GM18951 (cell line): Measurements from ENCODE around the gene ENC1.

ENCODE experiments used
- POLR2A ChIP-seq: IDR thresholded peaks from 4 replicates; pipeline ENCODE4 v1.6.1; 2011; ENCODE audit warnings: mild to moderate bottlenecking; ENCODE audit not compliant: insufficient read length, insufficient read depth; ENCODE audit errors: extremely low read depth
- in situ Hi-C: fragments of 300-500 bp; cut with MboI; formaldehyde crosslinking; loops from one replicate; pipeline ENCODE4 v1.12.0; 2022; ENCODE audit warnings: low sequenced_read_pairs, mixed read lengths, inconsistent platforms; ENCODE audit not compliant: unreplicated experiment

ENC1 gene

DNA sequence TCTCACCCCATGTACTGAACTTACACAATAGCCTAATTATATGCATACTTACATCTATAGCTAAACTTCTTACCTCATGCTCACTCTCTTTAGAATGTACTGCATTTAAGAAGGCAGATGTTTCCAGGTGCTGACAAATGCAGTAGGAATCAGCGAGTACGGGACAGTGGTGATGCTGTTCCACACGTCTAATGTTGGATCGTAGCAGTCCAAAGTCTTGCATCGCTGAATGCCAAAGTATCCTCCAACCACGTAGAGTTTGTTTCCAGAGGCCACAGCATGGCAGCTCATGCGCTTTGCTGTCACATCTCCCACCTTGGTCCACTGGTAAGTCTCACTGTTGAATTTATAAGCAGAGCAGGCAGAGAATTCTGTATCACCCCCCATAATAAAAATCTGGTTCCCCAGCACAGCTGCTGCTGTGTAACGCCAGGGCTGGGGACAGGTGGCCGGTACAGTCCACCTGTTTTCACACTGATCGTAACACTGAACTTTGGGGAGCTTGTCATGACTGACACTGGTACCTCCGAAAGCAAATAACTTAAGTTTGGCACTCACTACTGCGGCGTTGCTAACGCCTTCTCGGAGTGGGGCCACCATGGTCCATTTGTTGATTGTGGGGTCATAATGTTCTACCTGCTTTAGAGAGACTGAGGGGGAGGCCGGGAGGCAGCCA lies 5.8 kb downstream of the ENC1 start:
- no peak for TF ChIP-seq POLR2A
- in situ Hi-C loops, result loop anchor here (25.0 kb wide), 1 partner anchor 597 kb away; no protein-coding TSS in a partner anchor

DNA sequence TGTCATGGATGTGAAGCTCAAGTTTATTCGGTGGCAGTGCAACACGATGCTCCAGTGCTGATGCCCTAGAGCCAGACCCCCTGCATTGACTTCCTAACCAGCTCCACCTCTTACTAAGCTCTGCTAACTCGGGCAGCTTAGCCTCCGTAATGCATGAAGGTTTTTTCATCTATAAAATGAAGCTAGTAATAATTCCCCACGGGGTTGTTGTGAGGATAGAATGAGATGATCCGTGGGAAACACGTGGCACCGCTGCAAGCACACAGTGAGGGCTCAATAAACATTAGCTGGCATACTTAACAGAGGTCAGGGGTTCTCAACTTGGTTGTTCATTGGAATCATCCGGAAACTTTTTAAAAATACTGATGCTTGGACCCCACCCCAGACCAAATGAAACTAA lies 6.8 kb downstream of the ENC1 start:
- no peak for TF ChIP-seq POLR2A
- in situ Hi-C loops, result loop anchor here (25.0 kb wide), 1 partner anchor 596 kb away; no protein-coding TSS in a partner anchor

DNA sequence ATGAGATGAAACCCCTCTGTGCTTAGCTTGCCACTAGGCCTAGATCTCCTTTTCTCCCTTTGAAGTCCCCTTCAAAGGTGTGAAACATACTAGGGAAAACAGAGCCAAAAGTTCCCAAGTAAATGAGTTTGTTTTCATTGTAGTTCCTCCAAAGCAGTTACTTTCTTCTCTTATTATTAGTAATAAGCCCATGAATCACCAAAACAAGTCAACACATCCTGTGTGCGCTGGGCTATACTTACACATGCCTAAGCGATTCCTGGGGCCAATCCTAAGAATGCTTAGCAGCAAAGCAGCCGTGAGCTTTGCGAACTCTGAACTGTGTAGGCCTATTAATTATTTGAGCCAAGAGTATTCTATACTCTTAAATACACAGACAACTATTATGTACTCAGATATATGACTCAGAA lies 7.6 kb downstream of the ENC1 start:
- in situ Hi-C loops, result loop anchor here (25.0 kb wide), 1 partner anchor 596 kb away; no protein-coding TSS in a partner anchor
- TF ChIP-seq POLR2A, result no peak

DNA sequence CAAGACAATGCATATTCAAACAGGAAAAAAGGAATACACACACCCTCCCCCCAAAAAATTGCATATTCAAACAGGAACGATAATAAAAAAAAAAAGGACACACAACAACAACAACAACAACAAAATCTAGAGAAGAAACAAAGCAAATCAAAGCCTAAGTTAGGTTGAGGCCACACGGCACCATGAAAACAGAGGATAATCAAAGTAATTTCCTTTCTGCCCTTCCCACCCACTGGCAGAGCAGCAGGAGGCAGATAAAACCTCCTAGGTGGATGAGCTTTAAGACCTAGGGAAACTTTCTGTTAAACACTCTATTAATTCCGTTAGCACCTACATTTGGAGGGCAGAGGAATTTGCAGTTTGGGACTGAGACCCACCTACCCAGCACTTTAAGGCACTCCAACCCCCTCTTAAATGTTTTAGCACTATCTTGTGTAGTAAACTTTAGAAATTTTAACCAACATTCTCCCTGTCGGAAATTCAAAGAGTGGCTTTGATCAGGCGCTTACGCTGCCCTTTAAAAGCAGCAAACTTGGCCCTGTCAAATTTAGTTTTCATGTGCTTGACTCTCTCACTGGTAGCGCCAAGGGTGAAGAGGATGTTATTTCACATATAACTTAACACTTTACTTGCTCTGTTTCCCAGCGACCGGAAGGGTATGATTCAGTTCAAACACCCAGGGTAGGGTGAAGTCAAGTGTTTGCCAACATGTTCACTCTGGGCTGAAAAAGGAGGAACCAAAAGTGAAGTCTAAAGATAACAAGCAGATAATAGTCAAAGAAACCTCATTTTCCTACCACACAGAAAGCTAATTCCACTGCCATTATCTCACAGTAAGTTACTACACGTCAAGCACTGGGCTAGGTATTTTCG lies 9.2 kb downstream of the ENC1 start:
- TF ChIP-seq POLR2A, result no peak
- in situ Hi-C loops, result loop anchor here (25.0 kb wide), 1 partner anchor 594 kb away; no protein-coding TSS in a partner anchor

DNA sequence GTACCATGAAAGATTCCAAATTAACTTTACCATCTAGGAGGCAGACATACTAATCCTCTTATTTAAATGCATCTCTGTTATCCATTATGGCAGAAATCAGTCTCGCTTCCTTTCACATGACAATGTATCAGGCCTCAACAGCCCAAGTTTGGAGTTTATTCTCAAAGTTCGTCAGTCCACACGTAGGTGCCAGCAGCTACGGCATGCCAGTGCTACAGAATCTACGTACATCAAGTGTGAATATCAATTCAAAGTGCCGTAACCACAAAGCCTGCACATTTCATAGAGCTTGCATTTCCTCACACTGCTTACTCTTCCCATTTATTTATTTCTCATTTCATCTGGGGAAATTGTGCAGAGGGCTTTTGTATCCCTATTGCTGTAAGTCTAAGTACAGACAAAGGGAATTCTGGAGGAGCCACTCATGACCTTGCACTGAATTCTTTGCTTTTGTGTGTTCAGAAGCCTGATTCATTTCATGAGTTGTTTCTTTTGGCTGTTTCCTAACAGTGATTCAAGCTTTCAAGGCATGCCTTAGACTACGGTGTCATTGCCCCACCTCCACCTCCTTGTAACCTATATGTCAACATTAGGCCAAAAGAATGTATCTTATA lies 10.0 kb downstream of the ENC1 start:
- TF ChIP-seq POLR2A, result no peak
- in situ Hi-C loops, result loop anchor here (25.0 kb wide), 1 partner anchor 593 kb away; no protein-coding TSS in a partner anchor

DNA sequence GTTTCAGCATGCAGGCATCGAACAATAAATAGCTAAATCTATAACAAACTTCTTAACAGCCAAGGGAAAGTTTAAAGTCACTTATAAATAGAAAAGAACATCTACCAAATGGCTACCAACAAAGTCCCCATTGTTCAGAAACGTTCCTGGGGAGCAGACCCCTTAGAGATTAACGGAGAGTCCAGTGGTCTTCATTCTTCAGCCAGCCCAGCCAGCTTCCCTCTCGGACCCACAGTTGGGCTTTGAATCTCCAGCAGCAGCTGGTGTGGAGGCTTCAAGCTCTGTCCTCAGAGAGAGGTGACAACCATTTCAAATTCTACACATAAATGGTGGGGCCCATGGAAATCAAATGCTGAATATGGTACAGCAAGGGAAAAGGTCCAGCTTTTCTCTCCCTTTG lies 11.2 kb downstream of the ENC1 start:
- in situ Hi-C loops, result loop anchor here (25.0 kb wide), 1 partner anchor 592 kb away; no protein-coding TSS in a partner anchor
- TF ChIP-seq POLR2A, result no peak

DNA sequence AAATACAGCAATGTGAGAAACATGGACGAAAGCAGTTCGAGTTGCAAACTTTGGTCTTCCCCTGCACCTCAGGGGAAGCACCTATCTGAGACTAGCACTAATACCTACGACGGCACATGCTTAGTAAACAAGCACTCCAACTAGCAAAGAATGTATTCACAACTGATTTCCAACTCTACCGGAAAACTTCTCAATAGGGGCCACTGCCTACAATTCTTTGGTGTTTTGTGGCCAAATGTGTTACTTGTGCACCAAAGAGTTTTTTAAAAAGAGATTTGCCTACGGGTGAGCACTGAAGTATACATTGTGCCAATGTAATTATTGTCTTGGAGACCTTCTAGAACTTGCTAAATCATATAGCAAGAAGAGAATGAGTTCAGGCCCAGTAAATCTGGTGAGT lies 12.2 kb downstream of the ENC1 start:
- in situ Hi-C loops, result loop anchor here (25.0 kb wide), 1 partner anchor 591 kb away; no protein-coding TSS in a partner anchor
- no peak for TF ChIP-seq POLR2A

DNA sequence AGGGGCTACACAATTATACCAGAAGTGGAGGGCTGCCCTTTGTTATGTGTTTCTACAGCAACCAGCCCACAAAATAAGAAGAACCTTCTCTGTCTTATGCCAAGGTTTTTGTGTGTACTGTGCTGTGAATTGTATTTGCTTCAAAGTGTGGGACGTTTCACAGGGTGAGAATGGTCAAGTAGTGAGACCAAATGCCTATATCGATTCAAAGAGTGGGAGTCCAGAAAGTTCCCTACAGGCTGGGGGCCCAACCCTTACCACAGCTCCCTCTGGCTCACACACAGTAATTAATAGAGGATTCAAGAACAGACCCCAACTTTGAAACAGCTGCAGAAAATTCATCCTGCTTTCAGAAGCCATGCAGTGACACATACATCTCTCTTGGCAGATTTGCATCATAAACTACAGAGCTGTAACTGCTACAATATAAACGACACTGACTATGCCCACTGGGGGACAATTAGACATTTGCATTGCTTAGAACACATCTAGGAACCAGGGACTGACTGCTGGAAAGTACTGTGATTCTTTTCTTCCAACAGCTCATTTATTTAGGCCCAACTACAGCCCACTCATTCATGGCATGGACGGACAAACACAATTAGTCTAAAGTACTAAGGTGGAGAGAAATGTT lies 12.8 kb downstream of the ENC1 start:
- TF ChIP-seq POLR2A, result no peak
- in situ Hi-C loops, result loop anchor here (25.0 kb wide), 1 partner anchor 590 kb away; no protein-coding TSS in a partner anchor

DNA sequence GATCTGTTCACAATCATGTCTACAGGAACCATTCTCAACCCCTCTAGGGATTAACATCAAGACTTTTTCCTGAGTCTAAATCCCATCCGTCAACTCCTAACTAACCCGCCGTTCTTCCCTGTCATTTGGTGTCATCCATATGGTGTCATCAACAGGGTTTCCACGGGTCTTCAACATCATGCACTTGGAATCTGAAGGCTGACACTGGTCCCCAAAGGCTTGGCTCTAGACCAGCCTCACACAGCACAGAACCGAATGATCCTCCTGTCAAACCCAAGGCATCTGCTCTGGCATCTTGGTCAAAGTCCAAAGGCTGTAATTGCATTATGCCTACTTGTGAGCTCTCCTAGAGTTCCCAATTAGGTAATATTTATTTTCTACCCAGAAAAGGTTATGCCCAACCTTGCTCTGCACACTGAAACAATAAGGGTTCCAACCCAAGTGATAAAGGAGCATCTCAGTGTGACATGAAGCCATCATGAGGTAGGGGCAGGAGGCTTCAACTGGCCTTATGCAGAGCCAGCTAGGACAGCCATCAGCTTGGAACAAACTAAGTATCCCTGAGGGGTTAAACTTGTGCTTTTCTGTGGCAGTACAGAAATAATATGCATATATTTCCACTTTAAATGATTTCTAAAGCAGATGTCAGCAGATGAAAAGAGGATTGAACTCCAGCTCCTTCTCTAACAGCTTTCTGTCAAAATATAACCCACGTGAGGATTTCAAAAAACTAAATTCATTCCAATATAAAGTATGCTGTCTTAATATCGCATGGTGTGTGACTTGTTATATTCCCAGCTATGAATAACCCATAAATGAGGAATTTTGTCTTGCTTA lies 13.9 kb downstream of the ENC1 start:
- in situ Hi-C loops, result loop anchor here (25.0 kb wide), 1 partner anchor 589 kb away; no protein-coding TSS in a partner anchor
- no peak for TF ChIP-seq POLR2A

DNA sequence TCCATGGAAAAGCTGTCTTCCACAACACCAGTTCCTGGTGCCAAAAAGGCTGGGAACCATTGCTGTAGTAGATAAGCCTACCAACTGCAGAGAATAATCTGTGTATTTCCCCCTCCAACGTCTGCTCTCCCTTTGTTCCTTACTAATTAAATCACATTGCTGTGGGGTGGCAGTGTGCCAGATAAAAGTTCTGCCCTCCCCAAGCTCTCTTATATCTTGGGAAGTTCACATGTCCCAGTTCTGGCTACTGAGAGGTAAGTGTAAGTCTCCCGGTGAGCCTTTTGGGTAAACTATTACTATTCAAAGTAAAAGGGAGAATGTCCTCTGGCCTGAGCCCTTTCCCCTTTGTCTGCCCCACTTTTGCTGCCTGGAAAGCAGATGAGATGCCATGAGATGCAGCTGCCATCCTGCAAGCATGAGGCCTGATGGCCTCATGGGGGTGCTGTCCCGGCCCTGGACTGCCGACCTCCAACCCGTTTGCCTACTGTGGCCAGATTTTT lies 14.7 kb downstream of the ENC1 start:
- in situ Hi-C loops, result loop anchor here (25.0 kb wide), 1 partner anchor 588 kb away; no protein-coding TSS in a partner anchor
- TF ChIP-seq POLR2A, result no peak

DNA sequence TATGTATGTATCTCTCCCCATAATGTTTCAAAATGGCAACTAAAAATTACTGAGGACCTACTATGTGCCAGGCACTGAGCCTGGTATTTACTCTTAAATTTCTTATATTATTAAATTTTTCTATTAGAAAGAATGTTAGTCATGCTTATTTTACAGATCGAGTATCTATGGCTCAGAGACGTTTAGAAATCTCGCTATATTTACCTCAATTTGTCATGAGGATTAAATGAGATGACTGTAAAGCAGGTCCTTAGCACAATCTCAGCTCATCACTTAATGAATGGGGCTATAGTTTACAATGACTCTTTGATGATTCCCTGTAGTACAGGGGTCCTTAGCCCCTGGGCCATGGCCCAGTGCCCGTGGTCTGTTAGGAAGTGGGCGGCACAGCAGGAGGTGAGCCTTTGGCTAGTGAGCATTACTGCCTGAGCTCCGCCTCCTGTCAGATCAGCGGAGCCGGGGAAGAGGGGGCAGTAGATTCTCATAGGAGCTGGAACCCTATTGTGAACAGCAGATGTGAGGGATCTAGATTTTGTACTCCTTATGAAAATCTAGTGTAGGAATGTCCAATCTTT lies 15.5 kb downstream of the ENC1 start:
- in situ Hi-C loops, result loop anchor here (25.0 kb wide), 1 partner anchor 588 kb away; no protein-coding TSS in a partner anchor
- TF ChIP-seq POLR2A, result no peak
